ENCODE measurements around the gene OR52N5. TPM values are rescaled to one million over a fixed set of nuclear protein-coding genes. Genes with fewer than 3 reads are reported as not detected.

Gene OR52N5
- total RNA-seq, 1 donor from 2014 or later = not detected

DNA sequence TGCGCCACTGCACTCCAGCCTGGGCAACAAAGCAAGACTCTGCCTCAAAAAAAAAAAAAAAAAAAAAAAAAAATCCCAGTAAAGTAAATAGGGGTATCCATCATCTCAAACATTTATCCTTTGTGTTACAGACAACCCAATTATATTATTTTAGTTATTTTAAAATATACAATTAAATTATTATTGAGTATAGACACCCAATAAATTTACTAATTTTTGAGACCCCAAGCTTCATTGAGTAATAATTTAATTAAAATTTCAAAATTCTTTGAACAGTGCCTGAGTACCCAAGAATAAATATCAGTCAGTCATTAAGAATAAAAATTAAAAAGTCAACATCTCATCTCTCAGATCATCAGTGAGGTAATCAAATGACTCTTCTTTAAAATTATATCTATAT is 29.2 kb downstream of the OR52N5 start, which contains the start of gene OR52N4:
TSS of gene OR52N4 (plus strand) at position 301 of the 400 bp plus-strand sequence. CDS start 498 bp downstream, outside the sequence.
- H3K27me3 Mint-ChIP-seq (ENCODE audit: low read depth) = peaks cover 2% of the 10 kb centered on the region
- H3K27ac Mint-ChIP-seq = no peak within 1 kb of the TSS
- H3K36me3 Mint-ChIP-seq (ENCODE audit: low read depth) = no peaks in the 10 kb centered on the region
- H3K4me1 Mint-ChIP-seq (ENCODE audit: low read depth) = no peaks in the 10 kb centered on the region
- no peak for DNase-seq (ENCODE audit: low spot score)
- intact Hi-C loops (cut with micrococcal nuclease) = no loop called here
- no peak within 1 kb of the TSS for H3K4me3 Mint-ChIP-seq (ENCODE audit: low read depth)
- no peaks in the 10 kb centered on the region for H3K9me3 Mint-ChIP-seq

DNA sequence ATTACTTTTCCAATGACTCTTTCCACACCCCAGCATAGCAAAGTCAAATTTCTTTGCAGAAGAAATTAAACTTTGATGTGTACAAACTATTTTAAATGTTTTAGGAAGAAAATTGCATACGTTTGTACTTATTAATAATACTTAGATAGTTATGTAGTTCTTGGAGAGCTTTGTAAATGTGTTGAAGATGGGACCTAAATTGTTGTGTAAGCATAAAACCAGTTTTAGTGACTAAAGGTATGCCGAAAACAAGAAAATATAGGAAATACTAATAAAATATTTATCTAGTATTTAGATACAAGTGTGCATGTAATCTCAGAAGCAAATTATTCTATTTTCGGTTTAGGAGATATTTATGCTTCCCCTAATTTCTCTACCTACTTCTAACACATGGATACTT is 33.3 kb downstream of the OR52N5 start:
- no peak overlapping the region for H3K4me3 Mint-ChIP-seq (ENCODE audit: low read depth)
- DNase-seq (ENCODE audit: low spot score) = no peak
- no peaks in the 10 kb centered on the region for H3K9me3 Mint-ChIP-seq
- H3K4me1 Mint-ChIP-seq (ENCODE audit: low read depth) = no peaks in the 10 kb centered on the region
- peaks cover 7% of the 10 kb centered on the region for H3K27me3 Mint-ChIP-seq (ENCODE audit: low read depth)
- intact Hi-C loops (cut with micrococcal nuclease) = no loop called here
- no peak overlapping the region for H3K27ac Mint-ChIP-seq
- no peaks in the 10 kb centered on the region for H3K36me3 Mint-ChIP-seq (ENCODE audit: low read depth)

DNA sequence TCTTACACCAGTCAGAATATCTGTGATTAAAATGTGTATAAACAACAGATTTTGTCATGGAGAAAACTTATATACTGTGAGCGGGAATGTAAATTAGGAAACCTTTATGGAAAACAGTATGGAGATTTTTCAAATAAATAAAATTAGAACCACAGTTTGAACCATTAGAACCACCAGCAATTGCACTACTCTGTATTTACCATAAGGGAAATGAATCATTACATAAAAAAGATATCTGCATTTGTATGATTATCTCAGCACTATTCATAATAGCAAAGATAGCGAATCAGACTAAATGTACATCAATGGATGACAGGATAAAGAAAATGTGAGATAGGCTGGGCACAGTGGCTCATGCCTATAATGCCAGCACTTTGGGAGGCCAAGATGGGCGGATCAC is 36.5 kb downstream of the OR52N5 start:
- Mint-ChIP-seq H3K4me3 (ENCODE audit: low read depth) (no peak overlapping the region), H3K4me1 (ENCODE audit: low read depth) (no peaks in the 10 kb centered on the region), H3K9me3 (peaks cover 5% of the 10 kb centered on the region), H3K27me3 (ENCODE audit: low read depth) (peaks cover 11% of the 10 kb centered on the region), H3K36me3 (ENCODE audit: low read depth) (no peaks in the 10 kb centered on the region), H3K27ac (no peak overlapping the region)
- intact Hi-C loops (cut with micrococcal nuclease) = no loop called here
- DNase-seq (ENCODE audit: low spot score) = no peak

DNA sequence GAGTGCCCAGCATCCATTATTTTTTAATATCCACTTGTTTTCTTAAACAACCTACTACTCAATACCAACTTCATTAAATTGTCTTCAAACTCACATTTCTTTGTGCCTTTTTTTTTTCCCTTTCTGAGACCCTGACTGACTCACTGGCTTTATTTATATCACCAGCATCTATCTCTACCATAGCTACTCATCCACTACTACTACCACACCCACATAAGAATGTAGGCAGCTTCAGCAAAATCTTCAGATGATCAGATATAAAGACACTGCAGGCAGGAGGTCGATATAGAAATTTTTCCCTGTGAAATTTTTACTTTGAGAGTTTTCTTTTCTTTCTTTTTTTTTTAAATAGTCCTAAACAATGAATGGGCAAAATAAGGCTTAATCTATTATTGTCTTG is 44.7 kb downstream of the OR52N5 start:
- intact Hi-C loops (cut with micrococcal nuclease) = no loop called here

DNA sequence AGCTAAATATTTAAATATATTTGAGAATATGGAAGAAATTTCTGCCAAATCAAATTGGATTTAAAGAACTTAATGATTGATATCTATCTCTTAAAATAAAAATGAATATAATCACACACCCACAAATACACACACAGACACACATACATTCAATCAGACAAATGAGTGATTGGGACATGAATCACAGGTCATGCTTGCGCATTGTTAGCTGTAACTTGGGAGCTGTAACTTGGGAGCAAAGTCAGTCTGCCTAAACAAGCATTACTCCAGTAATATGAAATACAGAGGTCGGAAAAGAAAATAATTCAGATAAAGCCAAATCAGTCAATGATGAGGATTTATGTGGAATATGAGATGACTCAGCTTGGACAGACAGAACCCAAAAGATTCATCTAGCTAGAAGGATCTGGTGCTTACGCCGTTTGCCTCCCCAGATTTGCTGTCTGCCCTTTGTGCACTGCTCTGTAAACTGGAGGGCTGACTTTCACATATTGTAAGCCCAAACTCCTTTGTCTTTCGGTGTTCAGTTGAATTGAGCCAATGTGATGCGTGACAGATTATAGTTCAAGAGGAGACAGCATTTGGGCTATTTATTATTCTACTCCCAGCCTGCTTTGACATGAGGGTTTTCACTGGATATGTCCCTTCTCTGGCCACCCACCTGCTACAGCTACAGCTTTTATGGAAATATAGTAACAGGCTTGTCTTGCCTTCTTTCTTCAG is 45.3 kb downstream of the OR52N5 start:
- peaks cover 13% of the 10 kb centered on the region for H3K9me3 Mint-ChIP-seq

More for the DNA sequence above, 44.7 kb downstream of the OR52N5 start:
- H3K27ac Mint-ChIP-seq = no peak overlapping the region
- H3K4me1 Mint-ChIP-seq (ENCODE audit: low read depth) = peaks cover 2% of the 10 kb centered on the region
- DNase-seq (ENCODE audit: low spot score) = no peak
- no peaks in the 10 kb centered on the region for H3K36me3 Mint-ChIP-seq (ENCODE audit: low read depth)
- peaks cover 4% of the 10 kb centered on the region for H3K27me3 Mint-ChIP-seq (ENCODE audit: low read depth)
- H3K9me3 Mint-ChIP-seq = peaks cover 13% of the 10 kb centered on the region
- H3K4me3 Mint-ChIP-seq (ENCODE audit: low read depth) = no peak overlapping the region

DNA sequence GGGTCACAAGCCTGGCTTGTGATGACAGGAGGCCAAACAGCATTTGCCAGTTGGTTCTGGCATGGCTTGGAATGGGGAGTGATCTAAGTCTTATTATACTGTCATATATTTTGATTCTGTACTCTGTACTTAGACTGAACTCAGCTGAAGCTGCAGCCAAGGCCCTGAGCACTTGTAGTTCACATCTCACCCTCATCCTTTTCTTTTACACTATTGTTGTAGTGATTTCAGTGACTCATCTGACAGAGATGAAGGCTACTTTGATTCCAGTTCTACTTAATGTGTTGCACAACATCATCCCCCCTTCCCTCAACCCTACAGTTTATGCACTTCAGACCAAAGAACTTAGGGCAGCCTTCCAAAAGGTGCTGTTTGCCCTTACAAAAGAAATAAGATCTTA is 46.1 kb downstream of the OR52N5 start:
- H3K9me3 Mint-ChIP-seq = peaks cover 13% of the 10 kb centered on the region
- intact Hi-C loops (cut with micrococcal nuclease) = no loop called here
- H3K27ac Mint-ChIP-seq = no peak overlapping the region
- peaks cover 3% of the 10 kb centered on the region for H3K27me3 Mint-ChIP-seq (ENCODE audit: low read depth)
- no peaks in the 10 kb centered on the region for H3K36me3 Mint-ChIP-seq (ENCODE audit: low read depth)
- peaks cover 2% of the 10 kb centered on the region for H3K4me1 Mint-ChIP-seq (ENCODE audit: low read depth)
- no peak for DNase-seq (ENCODE audit: low spot score)
- no peak overlapping the region for H3K4me3 Mint-ChIP-seq (ENCODE audit: low read depth)

More for the DNA sequence above, 45.3 kb downstream of the OR52N5 start:
- peaks cover 2% of the 10 kb centered on the region for H3K4me1 Mint-ChIP-seq (ENCODE audit: low read depth)
- no peak overlapping the region for H3K27ac Mint-ChIP-seq
- DNase-seq (ENCODE audit: low spot score) = no peak
- no peaks in the 10 kb centered on the region for H3K36me3 Mint-ChIP-seq (ENCODE audit: low read depth)
- H3K4me3 Mint-ChIP-seq (ENCODE audit: low read depth) = no peak overlapping the region
- H3K27me3 Mint-ChIP-seq (ENCODE audit: low read depth) = peaks cover 4% of the 10 kb centered on the region
- intact Hi-C loops (cut with micrococcal nuclease) = no loop called here

DNA sequence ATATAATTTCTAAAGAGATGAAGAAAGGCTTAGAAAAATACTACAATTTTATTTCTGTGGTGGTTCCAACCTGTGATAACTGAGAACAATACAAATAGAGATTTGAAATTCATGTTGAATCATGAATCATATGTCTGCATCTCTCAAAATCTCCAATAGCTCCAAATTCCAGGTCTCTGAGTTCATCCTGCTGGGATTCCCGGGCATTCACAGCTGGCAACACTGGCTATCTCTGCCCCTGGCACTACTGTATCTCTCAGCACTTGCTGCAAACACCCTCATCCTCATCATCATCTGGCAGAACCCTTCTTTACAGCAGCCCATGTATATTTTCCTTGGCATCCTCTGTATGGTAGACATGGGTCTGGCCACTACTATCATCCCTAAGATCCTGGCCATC is 46.8 kb downstream of the OR52N5 start, which contains the start of gene OR56B1:
TSS of gene OR56B1 (plus strand) at position 53 of the 400 bp plus-strand sequence. CDS start at position 122, 69 bp downstream.
- intact Hi-C loops (cut with micrococcal nuclease) = no loop called here
- Mint-ChIP-seq H3K9me3 (peaks cover 6% of the 10 kb centered on the region), H3K27me3 (ENCODE audit: low read depth) (no peaks in the 10 kb centered on the region), H3K4me3 (ENCODE audit: low read depth) (no peak within 1 kb of the TSS), H3K4me1 (ENCODE audit: low read depth) (peaks cover 2% of the 10 kb centered on the region), H3K36me3 (ENCODE audit: low read depth) (no peaks in the 10 kb centered on the region), H3K27ac (no peak within 1 kb of the TSS)
- no peak for DNase-seq (ENCODE audit: low spot score)

DNA sequence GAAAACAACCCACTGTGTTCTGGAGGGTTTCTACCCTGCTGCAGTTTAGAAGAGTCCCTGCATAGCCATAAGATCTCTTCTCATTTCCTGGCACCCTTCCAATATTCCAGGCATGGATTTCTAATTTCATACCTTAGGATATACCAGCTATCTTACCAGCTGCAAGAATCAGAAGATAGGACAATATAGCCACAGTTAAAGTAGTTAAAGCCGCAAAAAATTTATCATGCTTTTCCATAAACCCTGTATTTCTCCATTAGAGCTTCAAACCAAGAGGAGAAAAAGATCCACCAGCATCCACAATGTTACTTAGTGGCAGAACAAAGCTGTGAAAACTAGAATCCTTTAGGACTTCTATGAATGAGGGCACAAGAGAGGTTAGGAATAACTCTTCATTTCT is 55.5 kb downstream of the OR52N5 start:
- peaks cover 4% of the 10 kb centered on the region for H3K27me3 Mint-ChIP-seq (ENCODE audit: low read depth)
- H3K27ac Mint-ChIP-seq = no peak overlapping the region
- H3K9me3 Mint-ChIP-seq = no peaks in the 10 kb centered on the region
- H3K4me3 Mint-ChIP-seq (ENCODE audit: low read depth) = no peak overlapping the region
- no peaks in the 10 kb centered on the region for H3K36me3 Mint-ChIP-seq (ENCODE audit: low read depth)
- intact Hi-C loops (cut with micrococcal nuclease) = no loop called here
- DNase-seq (ENCODE audit: low spot score) = no peak
- H3K4me1 Mint-ChIP-seq (ENCODE audit: low read depth) = no peaks in the 10 kb centered on the region

DNA sequence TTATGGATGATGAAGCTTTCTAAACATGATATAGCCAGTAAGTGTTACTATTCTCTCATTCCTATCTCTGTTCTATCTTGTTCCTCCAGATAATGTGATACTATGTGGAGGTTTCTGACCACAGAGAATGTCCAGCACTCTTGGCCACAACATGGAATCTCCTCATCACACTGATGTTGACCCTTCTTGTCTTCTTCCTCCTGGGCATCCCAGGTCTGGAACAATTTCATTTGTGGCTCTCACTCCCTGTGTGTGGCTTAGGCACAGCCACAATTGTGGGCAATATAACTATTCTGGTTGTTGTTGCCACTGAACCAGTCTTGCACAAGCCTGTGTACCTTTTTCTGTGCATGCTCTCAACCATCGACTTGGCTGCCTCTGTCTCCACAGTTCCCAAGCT is 56.8 kb downstream of the OR52N5 start:
- no peak overlapping the region for H3K27ac Mint-ChIP-seq
- H3K36me3 Mint-ChIP-seq (ENCODE audit: low read depth) = no peaks in the 10 kb centered on the region
- no peaks in the 10 kb centered on the region for H3K4me1 Mint-ChIP-seq (ENCODE audit: low read depth)
- no peaks in the 10 kb centered on the region for H3K9me3 Mint-ChIP-seq
- intact Hi-C loops (cut with micrococcal nuclease) = no loop called here
- H3K27me3 Mint-ChIP-seq (ENCODE audit: low read depth) = peaks cover 4% of the 10 kb centered on the region
- no peak overlapping the region for H3K4me3 Mint-ChIP-seq (ENCODE audit: low read depth)
- DNase-seq (ENCODE audit: low spot score) = no peak

Other genes with a start within 250 kb of the OR52N5 start
- 0.30 TPM in 1 of 2 replicates, not detected in the other for gene OR52H1, start 234.8 kb downstream of the OR52N5 start, total RNA-seq
- not detected in 2 replicates for gene OR52B6, start 202.5 kb downstream of the OR52N5 start, total RNA-seq
- 0.87 and 1.8 TPM in 2 replicates for gene TRIM6, start 186.7 kb downstream of the OR52N5 start, total RNA-seq
- gene TRIM34, start 158.4 kb downstream of the OR52N5 start, total RNA-seq = 6.7 and 7.8 TPM in 2 replicates
- 12.4 and 14.1 TPM in 2 replicates for gene TRIM5, start 98.3 kb downstream of the OR52N5 start, total RNA-seq
- 83.9 and 96.0 TPM in 2 replicates for gene TRIM22, start 93.6 kb downstream of the OR52N5 start, total RNA-seq
- not detected in 2 replicates for gene OR56B1, start 46.9 kb downstream of the OR52N5 start, total RNA-seq
- gene OR52N4, start 29.1 kb downstream of the OR52N5 start, total RNA-seq = not detected in 2 replicates
- not detected in 2 replicates for gene OR52N1, start 7.9 kb upstream of the OR52N5 start, total RNA-seq
- gene OR52N2, start 25.6 kb upstream of the OR52N5 start, total RNA-seq = not detected in 2 replicates
- not detected in 2 replicates for gene OR52E6, start 58.5 kb upstream of the OR52N5 start, total RNA-seq
- gene OR52E8, start 74.3 kb upstream of the OR52N5 start, total RNA-seq = not detected in 2 replicates
- gene OR52E4, start 97.3 kb upstream of the OR52N5 start, total RNA-seq = not detected in 2 replicates
- not detected in 2 replicates for gene OR52E5, start 109.9 kb upstream of the OR52N5 start, total RNA-seq
- not detected in 2 replicates for gene OR56A3, start 158.9 kb upstream of the OR52N5 start, total RNA-seq
- not detected in 2 replicates for gene OR56A5, start 185.1 kb upstream of the OR52N5 start, total RNA-seq
- not detected in 2 replicates for gene OR52L1, start 203.6 kb upstream of the OR52N5 start, total RNA-seq
- not detected in 2 replicates for gene OR56A4, start 223.6 kb upstream of the OR52N5 start, total RNA-seq
- not detected in 2 replicates for gene OR56A1, start 247.4 kb upstream of the OR52N5 start, total RNA-seq

Data from activated T-helper 2 cell treated with anti-CD3 and anti-CD28 coated beads, Interferon-gamma antibody, Interleukin-2, Interleukin-4, amounts not matched to agents 10 μg/mL and 5 μg/mL and 100 μg/mL, durations not matched to agents 14 hours and 24 hours and 36 hours (primary cell).